TTC549 (cell line): ENCODE results near the gene CACNA1D.
"Not testable (repeated sequence)": the region's sequence is repeated elsewhere in the genome, so short reads cannot be mapped to it uniquely, and the experiment has no call there.

Experiments
- FAIRE-seq: peaks from 2 replicates; lab custom pipeline; 2012; peaks lifted over from hg19 to GRCh38; lab: Jason Lieb, UNC

Gene CACNA1D

DNA sequence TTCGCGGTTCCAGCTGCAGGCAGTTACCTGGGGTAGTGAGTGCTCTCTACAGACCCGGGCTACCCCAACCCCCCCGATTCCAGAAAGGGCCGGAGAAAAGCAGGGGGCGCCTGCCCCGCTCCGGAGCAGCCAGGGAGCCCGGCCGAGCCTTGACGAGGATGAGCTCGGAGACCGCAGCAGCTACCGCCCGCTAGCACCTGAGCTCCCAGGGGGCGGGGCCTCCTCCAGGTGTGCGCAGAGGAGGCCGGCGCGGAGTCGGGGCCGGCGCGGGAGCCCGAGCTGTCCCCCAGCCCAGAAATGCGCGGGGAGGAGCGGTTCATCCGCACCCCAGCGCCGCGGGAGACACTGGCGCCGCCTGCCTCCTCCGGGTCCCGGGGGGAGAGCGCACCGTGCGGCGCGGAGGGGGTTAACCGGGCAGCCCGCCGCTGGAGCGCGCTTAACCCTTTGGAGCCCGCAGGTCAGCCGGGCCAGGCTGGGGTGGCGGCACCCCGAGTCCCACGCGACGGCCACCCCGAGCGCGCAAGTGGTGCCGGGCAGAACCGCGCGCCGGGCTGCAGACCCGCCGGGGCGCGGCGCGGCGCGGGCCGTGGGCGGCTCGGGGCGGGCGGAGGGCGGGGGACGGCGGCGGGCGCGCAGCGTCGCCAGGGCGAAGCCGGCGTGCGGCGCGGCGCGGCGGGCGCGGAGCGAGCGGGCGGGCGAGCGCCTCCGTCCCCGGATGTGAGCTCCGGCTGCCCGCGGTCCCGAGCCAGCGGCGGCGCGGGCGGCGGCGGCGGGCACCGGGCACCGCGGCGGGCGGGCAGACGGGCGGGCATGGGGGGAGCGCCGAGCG lies at the start of gene CACNA1D:
TSS of gene CACNA1D (plus strand) at position 649 of the 829 bp plus-strand sequence. CDS start 556 bp downstream, outside the sequence.
- no peak for FAIRE-seq

DNA sequence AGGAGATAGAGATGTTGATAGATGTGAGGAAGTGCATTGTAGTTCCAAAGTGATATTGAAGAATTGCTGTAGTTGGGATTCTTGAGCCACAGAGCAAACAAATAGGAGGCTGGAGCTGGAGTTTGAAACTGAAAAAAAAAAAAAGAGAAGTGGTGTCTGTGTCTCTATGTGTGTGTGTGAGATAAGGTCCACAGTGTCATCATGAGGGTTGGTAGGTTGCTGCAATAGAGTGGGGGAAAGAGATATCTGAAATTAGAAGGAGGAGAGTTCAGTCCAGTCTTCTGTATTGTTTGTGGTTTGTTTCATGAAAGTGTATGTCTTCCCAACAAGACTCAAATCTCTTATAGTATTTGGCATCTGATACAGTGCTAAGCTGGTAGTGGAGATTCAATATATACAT lies 37.3 kb upstream of the CACNA1D start:
- no peak for FAIRE-seq

DNA sequence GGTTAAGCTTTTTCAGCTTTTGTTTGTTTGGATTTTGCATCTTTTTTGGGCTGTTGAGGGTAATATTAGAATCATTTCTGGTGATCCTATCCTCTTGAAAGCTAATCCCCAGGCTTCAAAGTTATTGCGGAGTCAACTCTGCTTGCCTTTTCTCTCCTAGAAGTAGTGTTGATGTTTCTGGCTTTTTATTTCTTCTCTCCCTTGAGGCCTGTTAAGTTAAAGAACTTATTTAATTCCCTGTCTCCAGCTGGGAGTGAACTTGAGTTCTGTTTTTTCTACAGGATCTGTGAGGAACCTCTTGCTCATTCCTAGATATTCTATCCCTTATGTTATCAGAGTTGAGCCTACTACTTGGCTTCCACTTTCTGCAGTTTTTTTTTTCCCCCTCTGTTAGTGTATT lies 34.1 kb upstream of the CACNA1D start:
- no peak for FAIRE-seq

DNA sequence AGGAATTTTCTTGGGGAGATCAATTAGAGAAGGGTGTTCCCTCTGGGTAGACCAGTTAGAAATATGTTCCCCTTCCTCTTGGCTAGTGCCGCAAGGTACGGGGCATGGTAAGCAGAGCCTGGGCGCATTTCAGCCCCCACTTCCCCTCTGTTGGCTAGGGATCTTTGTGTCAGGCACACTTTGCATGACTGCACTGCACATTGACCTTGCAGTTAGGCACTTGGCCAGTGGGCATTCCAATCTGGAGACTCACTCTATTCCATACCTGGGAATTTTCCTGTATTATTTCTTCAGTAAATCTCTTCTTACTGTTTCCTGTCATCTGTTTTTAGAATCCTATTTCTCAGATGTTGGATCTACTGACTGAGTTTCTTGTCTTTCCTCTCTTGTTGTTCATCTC lies 30.0 kb upstream of the CACNA1D start:
- FAIRE-seq = no peak

DNA sequence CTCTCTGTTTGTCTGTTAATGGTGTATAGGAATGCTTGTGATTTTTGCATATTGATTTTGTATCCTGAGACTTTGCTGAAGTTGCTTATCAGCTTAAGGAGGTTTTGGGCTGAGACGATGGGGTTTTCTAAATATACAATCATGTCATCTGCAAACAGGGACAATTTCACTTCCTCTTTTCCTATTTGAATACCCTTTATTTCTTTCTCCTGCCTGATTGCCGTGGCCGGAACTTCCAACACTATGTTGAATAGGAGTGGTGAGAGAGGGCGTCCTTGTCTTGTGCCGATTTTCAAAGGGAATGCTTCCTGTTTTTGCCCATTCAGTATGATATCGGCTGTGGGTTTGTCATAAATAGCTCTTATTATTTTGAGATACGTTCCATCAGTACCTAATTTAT lies 24.7 kb upstream of the CACNA1D start:
- FAIRE-seq = not testable (repeated sequence)

DNA sequence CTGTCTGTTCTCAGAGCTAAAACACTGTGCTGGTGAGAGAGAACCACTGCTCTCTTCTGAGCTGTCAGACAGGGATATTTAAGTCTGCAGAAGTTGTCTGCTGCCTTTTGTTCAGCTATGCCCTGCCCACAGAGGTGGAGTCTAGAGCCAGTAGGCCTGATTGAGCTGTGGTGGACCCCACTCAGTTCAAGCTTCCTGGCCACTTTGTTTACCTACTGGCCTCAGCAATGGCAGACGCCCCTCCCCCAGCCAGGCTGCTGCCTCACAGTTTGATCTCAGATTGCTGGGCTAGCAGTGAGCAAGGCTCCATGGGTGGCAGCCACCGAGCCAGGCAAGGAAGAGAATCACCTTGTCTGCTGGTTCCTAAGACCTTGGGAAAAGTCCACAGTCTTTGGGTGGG lies 21.0 kb upstream of the CACNA1D start:
- no peak for FAIRE-seq

DNA sequence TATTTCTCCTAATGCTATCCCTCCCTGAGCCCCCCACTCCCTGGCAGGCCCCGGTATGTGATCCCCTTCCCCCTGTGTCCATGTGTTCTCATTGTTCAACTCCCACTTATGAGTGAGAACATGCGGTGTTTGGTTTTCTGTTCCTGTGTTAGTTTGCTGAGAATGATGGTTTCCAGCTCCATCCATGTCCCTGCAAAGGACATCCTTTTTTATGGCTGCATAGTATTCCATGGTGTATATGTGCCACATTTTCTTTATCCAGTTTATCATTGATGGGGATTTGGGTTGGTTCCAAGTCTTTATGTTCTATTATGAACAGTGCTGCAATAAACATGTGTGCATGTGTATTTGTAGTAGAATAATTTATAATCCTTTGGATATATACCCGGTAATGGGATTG lies 18.0 kb upstream of the CACNA1D start:
- not testable (repeated sequence) for FAIRE-seq

DNA sequence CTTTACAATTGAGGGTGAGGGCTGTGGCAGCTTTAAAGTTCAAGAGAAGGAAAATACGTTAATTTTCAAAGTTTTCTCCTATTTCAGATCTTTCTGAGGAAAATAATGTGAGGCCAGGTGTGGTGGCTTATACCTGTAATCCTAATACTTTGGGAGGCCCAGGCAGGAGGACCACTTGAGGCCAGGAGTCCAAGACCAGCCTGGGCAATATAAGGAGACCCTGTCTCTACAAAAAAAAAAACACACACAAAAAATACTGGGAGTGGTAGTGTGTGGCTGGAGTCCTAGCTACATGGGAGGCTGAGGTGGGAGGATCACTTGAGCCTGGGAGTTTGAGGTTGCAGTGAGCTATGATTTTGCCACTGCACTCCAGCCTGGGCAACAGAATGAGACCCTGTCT lies 16.7 kb upstream of the CACNA1D start:
- FAIRE-seq = not testable (repeated sequence)

DNA sequence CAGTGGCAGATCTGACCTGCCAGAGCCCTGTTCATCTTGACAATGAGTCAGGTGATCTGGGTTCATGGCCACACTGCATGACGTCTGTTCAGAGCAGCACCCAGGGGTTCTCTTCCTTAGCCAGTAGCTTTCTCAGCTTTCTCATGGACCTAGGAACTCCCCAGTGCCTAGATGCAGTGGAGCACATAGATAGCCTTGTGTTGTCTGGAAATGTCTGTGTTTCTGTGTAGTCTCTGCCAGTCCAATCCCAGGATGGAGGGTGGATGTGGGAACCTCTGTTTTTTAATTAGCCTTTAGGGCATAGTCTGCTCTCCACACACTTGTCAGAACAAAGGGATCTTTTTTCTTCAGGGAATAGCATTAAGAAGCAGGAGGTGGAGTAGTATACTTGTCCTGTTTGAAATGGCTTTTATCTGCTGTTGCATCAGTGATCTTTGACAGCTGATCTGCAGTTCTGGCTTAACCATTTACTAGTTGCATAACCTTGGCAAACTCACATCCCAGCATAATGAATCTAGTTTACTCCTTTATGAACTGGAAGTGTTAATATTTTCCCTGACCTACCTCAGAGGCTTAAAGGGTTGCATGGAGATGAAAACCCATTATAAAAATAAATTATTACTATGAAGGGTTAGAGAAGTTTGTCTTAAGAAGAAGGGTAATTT lies 16.1 kb upstream of the CACNA1D start:
- FAIRE-seq = no peak

DNA sequence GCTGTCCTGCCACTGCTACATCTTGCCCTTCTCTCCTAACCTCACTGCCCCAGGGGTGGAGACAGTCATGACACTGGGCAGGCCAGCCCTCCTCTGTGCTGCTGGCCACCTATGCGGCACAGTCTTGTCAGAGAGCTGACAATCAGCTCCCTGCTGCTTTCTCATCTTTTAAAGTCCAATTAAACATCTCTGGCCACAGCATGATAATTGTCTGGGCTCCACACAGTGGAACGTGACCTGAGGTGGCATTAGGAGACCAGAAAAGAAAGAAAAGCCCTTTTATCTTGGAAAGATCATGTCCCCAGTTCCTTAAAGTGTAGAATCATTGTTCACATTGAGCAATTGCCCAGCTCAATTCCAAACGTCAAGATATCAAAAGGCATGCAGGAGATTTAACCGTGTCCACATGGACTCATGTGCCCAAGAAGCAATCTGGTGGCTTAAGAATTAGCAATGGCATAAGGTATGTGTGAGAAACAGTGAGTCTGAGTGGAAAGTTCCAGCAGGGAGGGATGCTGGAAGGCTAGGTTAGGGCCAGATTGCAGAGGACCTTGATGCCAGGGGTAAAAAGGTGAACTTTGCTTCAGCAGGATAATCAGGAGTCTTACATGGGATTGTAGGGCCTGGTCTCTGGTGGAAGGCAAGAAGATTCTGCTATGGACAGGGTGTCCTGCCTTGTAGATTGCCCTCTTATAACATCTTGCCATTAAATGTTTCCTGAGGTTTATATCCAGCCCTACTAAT lies 15.3 kb upstream of the CACNA1D start:
- FAIRE-seq = no peak

DNA sequence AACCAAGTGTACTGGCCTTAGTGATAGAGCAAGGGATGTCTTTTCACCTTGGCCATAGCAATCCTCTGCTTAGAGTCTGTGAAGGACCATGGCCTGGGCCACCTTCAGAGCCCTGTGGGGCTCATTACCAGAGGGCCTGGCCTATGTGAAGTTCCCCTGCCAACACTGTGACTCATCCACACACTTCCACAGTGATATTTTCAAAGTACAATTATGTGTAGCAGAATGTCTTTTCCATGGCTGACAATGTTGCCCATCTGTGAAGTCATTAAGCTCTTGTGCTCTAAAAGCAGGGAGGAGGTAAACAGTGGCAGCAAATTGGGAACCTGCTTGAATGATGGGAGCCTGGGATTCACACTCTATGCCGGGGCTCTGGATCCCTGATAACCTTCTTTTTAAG lies 12.2 kb upstream of the CACNA1D start:
- no peak for FAIRE-seq

DNA sequence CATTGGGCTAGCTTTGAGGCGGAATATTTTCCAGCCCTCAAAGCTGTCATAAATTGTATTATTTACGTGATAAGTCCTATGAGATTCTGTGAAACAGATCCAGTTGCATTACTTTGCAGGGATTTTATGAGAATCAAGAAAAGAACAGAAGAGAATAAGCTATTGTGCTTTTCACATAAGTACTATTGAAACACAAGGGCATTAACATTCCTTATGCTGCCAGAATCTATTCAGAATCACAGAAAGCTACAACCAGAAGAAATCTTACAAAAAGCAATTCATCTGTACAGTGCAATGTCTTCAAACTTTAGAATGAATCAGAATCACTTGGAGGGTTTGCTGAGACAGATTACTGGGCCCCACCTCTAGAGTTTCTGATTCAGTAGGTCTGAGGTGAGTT lies 10.6 kb upstream of the CACNA1D start:
- no peak for FAIRE-seq

DNA sequence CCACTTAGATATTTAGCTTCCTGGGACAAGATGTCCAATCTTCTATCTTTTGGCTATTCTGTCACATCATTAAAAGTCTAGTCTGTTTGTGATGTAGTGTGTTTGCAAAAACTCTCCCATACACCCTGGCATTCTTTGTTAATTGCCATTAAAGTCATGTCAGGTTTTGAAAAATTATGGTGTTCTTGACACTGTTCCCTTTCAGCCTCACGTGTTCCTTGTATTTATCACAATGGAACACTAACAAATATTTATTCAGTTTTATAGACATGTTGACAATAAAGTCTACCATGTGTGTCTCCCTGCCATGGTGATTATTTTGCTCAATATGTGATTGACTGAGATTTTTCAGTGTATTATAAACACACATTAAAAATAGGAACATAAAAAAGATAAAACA lies 9.4 kb upstream of the CACNA1D start:
- FAIRE-seq = no peak

DNA sequence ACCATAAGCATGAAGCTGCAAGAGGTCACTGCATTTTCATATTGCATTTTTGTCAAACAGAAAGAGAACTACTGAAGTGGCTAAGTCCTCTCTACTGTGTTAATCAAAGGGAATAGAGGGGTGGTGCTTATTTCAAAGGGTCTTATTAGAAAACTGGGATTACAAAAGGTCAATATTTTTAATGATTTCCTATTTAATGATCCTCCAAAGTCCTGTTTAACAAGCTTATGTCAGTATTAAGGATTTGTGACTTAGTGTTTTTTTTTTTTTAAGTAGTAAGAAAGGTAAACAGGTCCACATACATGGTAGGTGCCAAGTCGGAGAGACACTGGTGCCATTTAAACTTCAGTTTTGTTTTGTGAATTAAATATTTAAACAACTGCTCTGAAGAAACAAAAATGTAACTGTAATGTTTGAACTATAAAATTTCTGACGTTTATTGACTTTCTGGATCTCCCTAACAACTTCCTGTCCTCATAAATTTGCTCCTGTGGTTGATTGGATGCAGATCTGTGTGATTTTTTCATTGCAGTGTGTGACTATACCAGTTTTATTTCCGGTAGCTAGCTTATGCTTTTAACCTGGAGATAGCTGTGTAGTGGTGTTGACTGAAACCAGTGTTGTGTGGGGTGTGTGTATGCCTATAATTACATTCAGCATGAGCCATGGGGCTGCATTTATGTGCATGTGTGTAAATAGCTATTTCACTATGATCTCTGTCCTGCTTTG lies 8.6 kb upstream of the CACNA1D start:
- FAIRE-seq = no peak

DNA sequence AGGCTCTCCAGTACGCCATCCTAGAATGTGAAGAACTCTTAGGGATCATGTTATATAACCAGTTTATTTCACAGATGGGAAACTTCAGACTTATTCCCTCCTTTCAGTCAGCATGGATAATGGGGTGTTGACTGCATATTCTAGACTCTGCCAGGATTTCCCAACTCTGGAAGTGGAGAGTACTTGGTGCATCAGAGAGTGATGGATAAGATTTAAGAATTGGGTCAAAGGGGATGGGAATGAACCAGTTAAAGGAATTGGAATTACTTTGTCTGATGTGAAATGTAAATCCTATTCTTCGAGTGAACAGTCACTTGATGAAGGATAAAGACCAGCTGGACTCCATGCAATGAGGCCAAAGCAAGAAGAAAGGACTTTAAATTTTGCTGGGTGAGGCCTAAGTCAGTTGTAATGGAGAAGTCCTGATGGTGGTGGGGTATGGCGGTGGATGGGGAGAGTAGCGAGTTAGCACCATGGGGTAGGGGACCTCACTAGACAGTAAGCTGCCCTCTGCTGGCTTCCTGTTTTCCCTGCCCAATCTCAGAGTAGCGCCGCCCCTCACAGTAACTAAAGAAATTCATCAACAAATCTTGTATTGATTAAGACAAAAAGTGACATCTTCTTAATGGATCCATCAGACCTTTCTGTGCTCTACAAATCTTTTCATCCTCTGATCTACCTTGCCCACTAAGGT lies 7.3 kb upstream of the CACNA1D start:
- FAIRE-seq = no peak

DNA sequence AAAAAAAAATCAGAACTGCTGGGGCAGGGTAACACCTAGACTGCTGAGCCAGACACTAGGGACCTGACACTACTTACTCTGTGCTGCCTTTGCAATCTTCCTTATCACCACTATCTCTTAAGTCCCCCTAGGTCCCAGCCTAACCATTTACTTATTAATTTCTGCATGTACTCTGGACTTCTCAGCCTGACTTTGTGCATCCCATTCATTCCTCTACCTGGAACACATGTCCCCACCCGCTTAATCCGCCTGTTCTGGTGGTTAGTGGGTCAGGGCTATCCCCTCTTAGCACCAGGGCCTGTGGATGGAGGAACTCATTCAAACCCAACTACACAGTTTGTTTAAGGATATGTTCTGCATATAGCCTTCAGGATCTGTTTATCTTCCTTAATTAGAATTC lies 5.0 kb upstream of the CACNA1D start:
- no peak for FAIRE-seq

DNA sequence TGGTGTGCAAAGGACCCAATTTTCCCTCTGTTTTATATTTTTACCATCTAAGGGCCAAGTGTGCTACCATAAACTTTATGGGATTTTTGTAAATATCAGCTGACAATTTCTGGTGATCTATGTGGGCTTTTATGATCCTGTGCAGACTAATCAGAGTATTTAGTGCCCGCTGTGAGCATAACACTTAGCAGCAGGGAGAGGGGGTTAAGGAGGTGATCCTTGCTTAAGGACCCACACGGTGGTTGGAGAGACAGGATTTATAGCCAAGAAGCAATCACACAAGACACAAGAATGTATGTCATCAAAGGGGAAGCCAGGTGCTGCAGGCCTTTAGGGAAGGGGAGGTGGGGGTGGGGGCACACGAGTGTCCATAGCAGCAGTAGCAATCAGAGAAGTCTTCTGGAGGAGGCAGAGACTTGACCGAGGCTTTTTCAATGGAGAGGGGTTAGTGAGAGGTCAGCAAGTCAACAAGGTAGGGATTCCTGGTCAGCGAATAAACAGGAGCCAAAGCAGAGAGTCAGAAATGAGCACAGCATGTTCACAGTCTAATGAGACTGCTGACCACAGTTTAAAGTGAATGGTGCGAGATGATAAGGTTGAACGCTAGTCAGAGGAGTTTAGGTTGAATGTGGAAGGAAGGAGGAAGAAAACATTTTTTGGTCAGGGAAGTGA lies 4.5 kb upstream of the CACNA1D start:
- FAIRE-seq = no peak

DNA sequence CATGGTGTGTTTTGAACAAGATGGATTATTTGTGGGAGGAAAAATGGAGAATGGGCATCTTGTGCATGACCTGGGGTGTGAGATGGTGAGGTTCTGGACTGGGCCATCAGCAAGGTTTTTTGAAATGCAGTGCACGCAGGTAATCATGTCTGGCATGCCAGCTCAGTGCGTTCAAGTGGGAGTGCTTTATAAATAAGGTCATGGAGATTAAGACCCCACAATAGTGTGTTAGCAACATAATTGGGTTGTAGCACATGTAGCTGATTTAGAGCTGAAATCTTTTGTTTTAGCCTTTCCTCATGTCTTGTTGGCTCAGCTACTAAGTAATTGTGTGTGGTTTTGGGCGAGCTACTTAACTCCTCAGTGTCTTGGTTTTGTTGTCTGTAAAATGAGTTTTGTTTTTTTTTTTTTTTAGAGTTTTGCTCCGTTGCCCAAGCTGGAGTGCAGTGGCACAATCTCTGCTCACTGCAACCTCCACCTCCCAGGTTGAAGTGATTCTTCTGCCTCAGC lies 3.9 kb upstream of the CACNA1D start:
- no peak for FAIRE-seq

DNA sequence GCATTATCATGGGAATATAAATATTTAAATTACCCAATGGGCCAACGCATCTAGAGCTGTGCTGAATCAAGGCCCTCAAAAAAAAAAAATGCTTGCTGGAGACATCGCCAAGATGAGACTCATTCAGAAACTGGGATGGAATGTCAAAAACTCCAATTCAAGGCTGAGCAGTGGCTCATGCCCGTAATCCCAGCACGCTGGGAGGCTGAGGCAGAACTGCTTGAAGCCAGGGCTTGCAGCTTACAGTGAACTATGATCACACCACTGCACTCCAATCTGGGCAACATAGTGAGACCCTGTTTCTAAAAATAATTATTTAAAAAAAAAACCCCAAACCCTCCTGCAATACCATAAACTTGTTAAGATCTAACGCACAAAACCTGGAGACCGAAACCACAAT lies 3.1 kb upstream of the CACNA1D start:
- FAIRE-seq = no peak

DNA sequence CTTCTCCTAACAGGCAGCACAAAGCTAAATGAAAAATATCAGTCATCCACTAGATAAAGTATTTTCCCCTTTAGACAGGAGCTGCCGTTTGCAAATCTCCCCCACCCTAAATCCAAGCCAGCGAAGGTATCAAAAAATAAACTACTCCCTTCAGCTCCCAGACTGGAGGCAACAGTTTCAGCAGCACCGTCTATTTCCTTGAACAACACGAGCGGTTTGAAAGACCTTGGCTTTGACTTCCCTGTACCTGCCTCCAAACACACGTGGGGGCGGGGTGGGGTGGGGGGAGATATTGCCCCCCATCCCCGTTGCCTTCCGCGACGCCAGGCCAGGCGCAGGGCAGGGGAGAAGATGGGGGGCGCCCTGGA lies 832 bp upstream of the CACNA1D start:
- no peak for FAIRE-seq

DNA sequence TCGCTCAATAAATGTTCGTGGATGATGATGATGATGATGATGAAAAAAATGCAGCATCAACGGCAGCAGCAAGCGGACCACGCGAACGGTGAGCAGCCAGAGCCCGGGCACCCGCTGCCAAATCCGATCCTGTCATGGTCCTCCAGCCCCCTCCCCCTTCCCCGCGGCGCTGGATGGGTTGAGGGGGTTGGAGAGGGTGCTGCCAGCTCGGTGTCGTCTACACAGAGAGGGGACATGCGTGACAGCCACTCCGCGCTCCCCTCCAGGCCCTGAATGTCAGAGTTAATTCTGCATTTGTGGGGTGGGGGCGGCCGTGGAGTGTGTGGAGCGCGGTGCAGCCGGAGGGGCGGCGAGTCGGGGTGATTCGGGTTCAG lies 722 bp downstream of the CACNA1D start:
- no peak for FAIRE-seq
